PFSK-1 (cell line): ENCODE measurements around the gene SCYGR6.

ENCODE experiments used
- FOXP2 ChIP-seq: optimal IDR thresholded peaks from 2 replicates; pipeline ENCODE3; 2011; ENCODE audit warnings: borderline replicate concordance, control low read depth, inconsistent platforms; ENCODE audit not compliant: insufficient read depth; ENCODE audit errors: extremely low read length, extremely low read depth
- POLR2AphosphoS5 ChIP-seq: IDR thresholded peaks from 2 replicates; pipeline ENCODE4 v1.6.1; 2012; ENCODE audit warnings: low read depth, mild to moderate bottlenecking, control low read depth, low read length, moderate library complexity
- REST ChIP-seq, 2 experiments: IDR thresholded peaks; 2 replicates each; pipeline versions ENCODE4 v1.6.1 to v1.8.0; 2011 to 2012; ENCODE audit warnings: low read depth in 2 of 2, low read length in 2 of 2, control low read depth in 1 of 2, inconsistent platforms in 1 of 2, mild to moderate bottlenecking in 1 of 2, moderate library complexity in 1 of 2; ENCODE audit not compliant: insufficient read depth in 1 of 2
- SIN3A ChIP-seq: IDR thresholded peaks from 2 replicates; pipeline ENCODE4 v1.6.1; 2012; ENCODE audit warnings: mild to moderate bottlenecking, low read length, moderate library complexity, borderline replicate concordance; ENCODE audit not compliant: insufficient read depth
- TAF1 ChIP-seq: IDR thresholded peaks from 2 replicates; pipeline ENCODE4 v1.6.1; 2012; ENCODE audit warnings: low read length, control low read depth, borderline replicate concordance; ENCODE audit not compliant: insufficient read depth

The SCYGR6 gene

GRCh38 chr2:227701556-227701955, 23.0 kb downstream of the SCYGR6 start:
- no peak for TF ChIP-seq SIN3A
- TF ChIP-seq REST (IDR thresholded peaks at IDR 0.05; ENCODE audit: insufficient read depth in 1 of 2, low read depth in 2 of 2, low read length in 2 of 2) = no peak
- no peak for TF ChIP-seq TAF1
- TF ChIP-seq FOXP2 = no peak
- no peak for TF ChIP-seq POLR2AphosphoS5

GRCh38 chr2:227696990-227697679, 27.4 kb downstream of the SCYGR6 start:
- TF ChIP-seq POLR2AphosphoS5 (no peak), FOXP2 (no peak), SIN3A (no peak), TAF1 (no peak), REST (IDR thresholded peaks at IDR 0.05; ENCODE audit: insufficient read depth in 1 of 2, low read depth in 2 of 2, low read length in 2 of 2) (no peak)

- TF ChIP-seq FOXP2 (no peak), SIN3A (no peak), POLR2AphosphoS5 (no peak), TAF1 (no peak), REST (IDR thresholded peaks at IDR 0.05; ENCODE audit: insufficient read depth in 1 of 2, low read depth in 2 of 2, low read length in 2 of 2) (no peak)
Measured at GRCh38 chr2:227687189-227687588, 37.4 kb downstream of the SCYGR6 start.

GRCh38 chr2:227684258-227684657, 40.3 kb downstream of the SCYGR6 start:
- TF ChIP-seq FOXP2 (no peak), SIN3A (no peak), POLR2AphosphoS5 (no peak), REST (IDR thresholded peaks at IDR 0.05; ENCODE audit: insufficient read depth in 1 of 2, low read depth in 2 of 2, low read length in 2 of 2) (no peak), TAF1 (no peak)

- TF ChIP-seq SIN3A (no peak), FOXP2 (no peak), REST (IDR thresholded peaks at IDR 0.05; ENCODE audit: insufficient read depth in 1 of 2, low read depth in 2 of 2, low read length in 2 of 2) (no peak), TAF1 (no peak), POLR2AphosphoS5 (no peak)
Measured at GRCh38 chr2:227677928-227678327, 46.6 kb downstream of the SCYGR6 start.
